Left colon (tissue), 2 donors: ENCODE data around the gene RPL10. TPM values are rescaled to one million over a fixed set of nuclear protein-coding genes. Genes with fewer than 3 reads are reported as not detected.

ENCODE experiments used
- ATAC-seq: fragments of 200-7000 bp; cut with Tn5 transposase; one replicate; pipeline ENCODE4 v1.9.1; 2020; ENCODE audit warnings: mild to moderate bottlenecking, moderate library complexity
- DNase-seq, 2 donors: peaks; one replicate each; pipeline ENCODE4 v3.0.0-alpha.2; 2020
- intact Hi-C, 2 donors: fragments of 100-400 bp; cut with DNase I in 1 of 2; cut with micrococcal nuclease in 1 of 2; formaldehyde crosslinking; loops; one replicate each; pipeline versions ENCODE4 v1.11.2 to v1.14.0; 2022; cut with DNase I, micrococcal nuclease
- total RNA-seq, 2 donors: library from RNA; stranded (reverse); fragmentation: NEBNext Ultra II Directional; extraction: Animal tissue kit (Norgen Biotek cat#: 25700); gene quantifications; one replicate each; pipeline ENCODE4 v1.2.1, GENCODE V29; 2021
- donor health status: DM: no; HTN: no; CAD: no.
- donor health status: DM: yes; HTN: yes; CAD: no.

The RPL10 gene
- total RNA-seq, 2 donors from 2014 or later = 2,262 to 2,406 TPM

GRCh38 chrX:154436983-154437752 is 39.0 kb downstream of the RPL10 start, which contains the start of gene GDI1:
Gene GDI1 (plus strand): TSS chrX:154437154. CDS start chrX:154437255, 101 bp downstream.
- ATAC-seq (peak; percentile 73), DNase-seq (peak in 1 of 2 donors; percentile 58)
- intact Hi-C loops = no loop called here

- ATAC-seq (no peak), DNase-seq (no peak)
- intact Hi-C loops = no loop called here
These were observed 40.1 kb downstream of the RPL10 start for GRCh38 chrX:154437971-154438893.

GRCh38 chrX:154439841-154440240 is 41.7 kb downstream of the RPL10 start:
- intact Hi-C loops = no loop called here
- ATAC-seq = no peak

DNA sequence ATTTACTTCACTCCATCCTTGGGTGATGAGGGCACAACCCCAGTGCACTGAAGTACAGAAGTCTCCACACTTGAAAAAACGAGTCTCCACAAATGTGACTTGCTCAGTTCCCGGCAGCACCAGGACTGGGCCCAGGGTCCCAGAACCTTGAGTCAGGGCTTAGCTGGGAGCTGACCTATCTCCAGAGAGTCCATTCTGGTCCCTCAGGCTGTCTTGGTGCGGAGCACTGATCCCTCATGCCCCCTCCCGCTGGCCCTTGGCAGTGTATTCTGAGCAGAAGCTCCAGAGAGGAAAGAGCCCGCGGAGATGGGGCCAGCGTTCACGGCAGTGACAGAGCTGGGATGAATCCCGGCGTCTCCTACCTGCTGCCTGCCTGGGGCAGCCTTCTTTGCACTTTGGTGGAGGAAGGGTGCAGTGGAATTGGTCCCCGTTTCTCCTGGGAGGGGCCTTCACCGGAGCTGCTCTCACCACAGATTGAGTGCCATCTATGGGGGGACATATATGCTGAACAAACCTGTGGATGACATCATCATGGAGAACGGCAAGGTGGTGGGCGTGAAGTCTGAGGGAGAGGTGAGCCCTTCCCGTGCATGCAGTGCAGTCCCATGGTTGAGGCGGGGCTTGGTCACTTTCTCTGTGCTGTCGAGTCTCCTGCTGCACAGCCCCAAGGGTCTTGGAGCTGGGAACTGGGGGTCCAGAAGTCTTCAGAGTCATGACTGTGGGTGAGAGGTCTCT is 42.6 kb downstream of the RPL10 start:
- intact Hi-C loops = no loop called here
- no peak for ATAC-seq
- DNase-seq = no peak

More at GRCh38 chrX:154439841-154440240, 41.7 kb downstream of the RPL10 start:
- DNase-seq = no peak

- ATAC-seq (no peak), DNase-seq (no peak)
- intact Hi-C loops = no loop called here
These were observed 43.4 kb downstream of the RPL10 start for GRCh38 chrX:154441564-154441963.

DNA sequence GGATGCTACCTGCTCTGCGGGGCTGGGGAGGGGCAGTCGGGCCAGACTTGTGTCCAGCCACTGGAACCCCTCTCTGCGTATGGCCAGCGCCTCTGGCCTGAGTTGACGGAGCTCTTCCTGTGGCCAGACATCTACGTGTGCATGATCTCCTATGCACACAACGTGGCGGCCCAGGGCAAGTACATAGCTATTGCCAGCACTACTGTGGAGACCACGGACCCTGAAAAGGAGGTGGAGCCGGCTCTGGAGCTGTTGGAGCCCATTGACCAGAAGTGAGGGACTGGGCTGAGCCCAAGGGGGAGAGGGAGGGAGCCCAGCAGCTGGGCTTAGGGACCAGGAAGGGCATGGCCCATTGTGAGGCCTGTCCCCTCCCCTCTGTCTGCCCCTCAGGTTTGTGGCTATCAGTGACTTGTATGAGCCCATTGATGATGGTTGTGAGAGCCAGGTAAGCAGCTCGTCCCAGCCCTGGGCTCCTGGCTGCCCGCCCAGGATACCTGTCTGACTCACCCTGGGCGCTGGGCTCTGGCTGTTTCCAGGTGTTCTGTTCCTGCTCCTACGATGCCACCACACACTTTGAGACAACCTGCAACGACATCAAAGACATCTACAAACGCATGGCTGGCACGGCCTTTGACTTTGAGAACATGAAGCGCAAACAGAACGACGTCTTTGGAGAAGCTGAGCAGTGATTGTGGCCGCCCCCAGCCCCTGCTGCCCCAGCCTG is 44.0 kb downstream of the RPL10 start:
- intact Hi-C loops = no loop called here
- no peak for ATAC-seq
- no peak for DNase-seq

- intact Hi-C loops = no loop called here
- DNase-seq (no peak), ATAC-seq (no peak)
These were observed 45.3 kb downstream of the RPL10 start for GRCh38 chrX:154443479-154443910.

DNA sequence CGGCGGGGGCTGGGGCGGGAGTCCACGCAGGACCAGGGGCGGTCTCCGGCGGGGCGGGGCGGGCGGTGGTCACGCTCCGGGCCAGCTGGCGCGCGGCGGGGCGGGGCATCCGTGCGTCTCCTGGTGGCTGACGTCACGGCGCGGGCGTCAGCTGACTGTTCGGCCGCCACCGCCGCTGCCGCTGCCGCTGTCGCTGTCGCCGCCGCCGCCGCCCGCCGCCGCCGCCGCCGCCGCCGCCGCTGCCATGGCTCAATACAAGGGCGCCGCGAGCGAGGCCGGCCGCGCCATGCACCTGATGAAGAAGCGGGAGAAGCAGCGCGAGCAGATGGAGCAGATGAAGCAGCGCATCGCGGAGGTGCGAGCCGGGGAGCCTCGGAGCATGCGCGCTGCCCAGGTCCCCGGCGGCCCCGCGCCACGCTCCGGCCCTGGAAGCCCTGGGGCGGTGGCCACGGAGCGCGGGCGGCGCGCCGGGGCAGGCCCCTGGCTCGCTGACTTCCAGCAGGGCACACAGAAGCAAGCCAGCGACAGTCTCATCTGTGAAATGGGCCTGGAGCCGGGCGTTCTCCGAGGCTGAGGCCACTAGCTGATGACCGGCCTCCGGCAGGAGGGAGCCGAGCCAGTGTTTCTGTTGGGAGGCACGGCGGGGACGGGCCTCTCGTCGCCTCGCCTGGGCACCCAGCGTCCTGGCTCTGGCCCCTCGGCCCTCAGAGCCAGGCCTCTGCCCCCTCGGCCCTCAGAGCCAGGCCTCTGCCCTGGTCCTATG is 46.0 kb downstream of the RPL10 start, which contains the start of gene FAM50A:
Gene FAM50A, plus strand, starts transcription at position 150 of the 763 bp plus-strand sequence. Its CDS starts 95 bp downstream, at position 245.
- intact Hi-C loops = no loop called here
- DNase-seq (peak; percentile 74 to 87), ATAC-seq (peak; percentile 91)

DNA sequence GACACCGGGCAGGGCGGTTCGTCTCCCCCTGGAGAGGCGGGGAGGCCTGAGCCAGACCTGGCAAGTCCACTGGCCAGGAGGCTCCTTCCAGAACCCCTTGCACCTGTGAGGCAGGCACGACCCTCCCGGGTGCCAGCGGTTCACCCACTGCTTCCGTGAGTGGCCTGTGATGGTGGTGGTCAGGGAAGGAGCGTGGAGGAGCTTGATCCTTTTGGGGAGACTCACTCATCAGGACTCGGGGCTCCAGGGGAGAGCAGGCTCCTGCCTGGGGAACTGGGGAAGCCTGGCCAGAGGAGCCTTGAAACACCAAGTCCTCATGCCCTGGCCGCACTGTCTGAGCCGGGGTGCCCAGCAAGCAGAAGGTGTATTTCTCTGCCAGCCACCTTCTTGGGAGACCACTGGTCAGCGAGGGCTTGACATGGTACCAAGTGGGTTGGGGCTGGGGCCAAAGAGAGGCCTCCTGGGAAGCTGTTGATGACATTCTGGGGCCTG is 46.6 kb downstream of the RPL10 start:
- no peak for DNase-seq
- intact Hi-C loops = no loop called here
- ATAC-seq = peak; percentile 16

DNA sequence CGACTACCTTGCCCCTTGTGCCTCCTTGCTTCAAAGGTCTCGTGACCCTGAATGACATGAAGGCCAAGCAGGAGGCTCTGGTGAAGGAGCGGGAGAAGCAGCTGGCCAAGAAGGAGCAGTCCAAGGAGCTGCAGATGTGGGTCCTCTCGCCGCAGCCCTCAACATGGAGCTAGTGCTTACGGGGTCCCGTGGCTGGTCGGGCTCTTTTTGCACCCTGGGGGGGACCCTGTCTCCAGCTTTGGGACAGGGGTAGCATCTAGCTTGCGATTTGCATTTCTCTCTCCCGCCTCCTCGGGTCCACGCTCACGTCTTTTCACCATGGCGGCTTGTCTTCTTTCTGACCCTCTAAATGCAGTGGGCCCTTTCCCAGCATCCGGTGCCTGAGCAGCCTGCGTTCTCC is 47.6 kb downstream of the RPL10 start:
- DNase-seq (no peak), ATAC-seq (no peak)
- intact Hi-C loops = no loop called here

- DNase-seq (no peak), ATAC-seq (no peak)
- intact Hi-C loops = no loop called here
These were observed 48.3 kb downstream of the RPL10 start for GRCh38 chrX:154446430-154446829.

DNA sequence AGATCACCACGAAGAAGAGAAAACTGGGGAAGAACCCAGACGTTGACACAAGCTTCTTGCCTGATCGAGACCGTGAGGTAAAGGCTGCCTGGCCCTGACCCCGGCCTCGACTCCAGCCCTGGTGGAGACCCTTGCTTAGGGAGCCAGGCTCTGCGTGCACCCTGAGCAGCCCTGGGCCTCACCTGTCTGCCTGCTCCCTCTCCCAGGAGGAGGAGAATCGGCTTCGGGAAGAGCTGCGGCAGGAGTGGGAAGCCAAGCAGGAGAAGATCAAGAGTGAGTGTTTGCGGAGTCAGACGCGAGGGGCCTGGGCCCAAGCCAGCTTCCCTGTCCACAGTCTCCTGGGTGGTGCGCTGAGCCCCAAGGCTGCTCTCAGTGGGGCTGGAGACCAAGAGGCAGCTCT is 50.3 kb downstream of the RPL10 start:
- ATAC-seq (no peak), DNase-seq (no peak)
- intact Hi-C loops = no loop called here

DNA sequence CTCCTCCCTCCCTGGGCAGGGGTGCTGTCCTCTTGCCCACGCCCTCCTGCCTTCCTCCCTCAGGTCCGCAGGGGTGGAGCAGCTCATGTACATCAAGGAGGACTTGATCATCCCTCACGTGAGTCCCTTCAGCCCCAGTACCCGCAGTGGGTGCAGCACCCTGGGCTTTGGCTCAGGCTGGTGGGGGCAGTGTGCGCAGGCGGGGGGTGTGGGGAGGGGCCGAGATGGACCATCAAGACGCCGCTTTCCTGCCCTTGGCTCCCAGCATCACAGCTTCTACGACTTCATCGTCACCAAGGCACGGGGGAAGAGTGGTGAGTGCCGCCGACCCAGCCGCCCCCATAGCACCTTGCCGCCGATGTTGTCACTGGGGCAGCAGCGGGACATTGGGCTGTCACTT is 51.4 kb downstream of the RPL10 start:
- ATAC-seq (no peak), DNase-seq (no peak)
- intact Hi-C loops = no loop called here

DNA sequence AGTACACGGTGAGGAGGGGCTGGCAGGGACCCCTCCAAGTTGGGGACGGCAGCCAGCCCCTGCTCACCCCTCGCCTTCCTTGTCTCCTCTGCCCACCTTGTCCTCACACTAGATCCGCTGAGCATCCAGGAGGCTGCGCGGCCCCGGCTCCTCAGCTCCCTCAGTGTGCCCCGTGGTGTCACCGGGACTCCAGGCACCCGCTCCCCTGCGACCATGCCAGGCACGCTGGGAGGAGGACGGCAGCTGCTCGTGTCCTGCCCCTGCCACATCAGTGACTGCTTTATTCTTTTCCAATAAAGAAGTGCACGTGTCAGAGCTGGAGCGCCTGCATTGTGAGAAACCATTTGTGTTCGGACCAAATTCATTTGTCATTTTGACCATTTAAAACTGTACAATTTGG is 52.1 kb downstream of the RPL10 start:
- ATAC-seq (no peak), DNase-seq (no peak)
- intact Hi-C loops = no loop called here
